NCI-H1048 (cell line): Measurements from ENCODE around the gene CHFR.
"Not testable (repeated sequence)": the region's sequence is repeated elsewhere in the genome, so short reads cannot be mapped to it uniquely, and the experiment has no call there.

Experiments
- DNase-seq: peaks from one replicate; lab custom pipeline; 2025; lab: John Stamatoyannopoulos, UW

The CHFR gene

DNA sequence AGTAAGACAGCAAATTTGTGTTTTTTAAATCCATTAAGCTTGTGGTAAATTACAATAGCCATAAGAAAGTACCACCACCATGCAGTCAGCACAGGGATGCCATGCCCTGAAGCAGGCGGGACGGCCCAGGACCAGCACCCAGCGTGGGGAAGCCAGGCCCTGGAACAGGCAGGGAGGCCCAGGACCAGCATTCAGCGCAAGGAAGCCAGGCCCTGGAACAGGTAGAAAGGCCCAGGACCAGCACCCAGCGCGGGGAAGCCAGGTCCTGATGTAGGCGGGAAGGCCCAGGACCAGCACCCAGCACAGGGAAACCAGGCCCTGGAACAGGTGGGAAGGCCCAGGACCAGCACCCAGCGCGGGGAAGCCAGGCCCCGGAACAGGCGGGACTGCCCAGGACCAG lies 13.2 kb downstream of the CHFR start:
- DNase-seq: no peak

DNA sequence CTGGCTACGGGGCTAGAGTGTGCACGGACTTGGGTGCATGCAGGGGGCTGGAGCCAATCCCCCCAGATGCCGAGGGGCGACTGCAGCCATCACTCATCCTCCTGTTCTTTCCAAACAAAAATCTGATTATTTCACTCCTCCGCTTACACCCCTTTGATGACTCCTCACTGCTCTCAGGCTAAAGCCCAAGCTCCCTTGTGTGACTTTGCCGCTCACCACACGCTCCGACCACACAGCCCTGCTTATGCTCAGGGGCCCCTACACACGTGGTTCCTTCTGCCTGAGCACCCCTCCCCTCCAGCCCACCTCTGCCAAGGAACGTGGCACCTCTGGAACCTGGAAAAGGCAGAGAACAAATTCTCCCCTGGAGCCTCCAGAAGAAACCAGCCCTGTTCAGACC lies 13.7 kb downstream of the CHFR start:
- DNase-seq: no peak

DNA sequence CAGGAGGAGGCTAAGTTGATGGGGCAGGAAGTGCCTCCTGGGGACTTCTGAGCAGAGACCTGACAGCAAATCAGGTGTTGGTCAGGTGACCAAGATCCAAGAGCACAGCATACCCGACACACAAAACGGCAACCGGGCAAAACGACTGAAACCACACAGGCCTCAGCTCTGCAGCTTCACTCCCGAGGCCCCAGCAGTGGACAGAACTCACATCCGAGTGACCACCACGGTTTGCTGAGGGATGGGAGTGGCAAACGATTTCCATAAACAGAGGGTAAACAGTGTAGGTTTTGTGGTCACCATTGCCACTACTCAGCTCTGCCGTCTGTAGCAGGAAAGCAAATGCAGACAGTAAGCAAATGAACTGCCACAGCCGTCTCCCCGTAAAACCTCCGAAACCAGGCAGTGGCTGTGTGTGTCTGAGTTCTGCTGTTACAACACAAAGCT lies 14.4 kb downstream of the CHFR start:
- no peak for DNase-seq

DNA sequence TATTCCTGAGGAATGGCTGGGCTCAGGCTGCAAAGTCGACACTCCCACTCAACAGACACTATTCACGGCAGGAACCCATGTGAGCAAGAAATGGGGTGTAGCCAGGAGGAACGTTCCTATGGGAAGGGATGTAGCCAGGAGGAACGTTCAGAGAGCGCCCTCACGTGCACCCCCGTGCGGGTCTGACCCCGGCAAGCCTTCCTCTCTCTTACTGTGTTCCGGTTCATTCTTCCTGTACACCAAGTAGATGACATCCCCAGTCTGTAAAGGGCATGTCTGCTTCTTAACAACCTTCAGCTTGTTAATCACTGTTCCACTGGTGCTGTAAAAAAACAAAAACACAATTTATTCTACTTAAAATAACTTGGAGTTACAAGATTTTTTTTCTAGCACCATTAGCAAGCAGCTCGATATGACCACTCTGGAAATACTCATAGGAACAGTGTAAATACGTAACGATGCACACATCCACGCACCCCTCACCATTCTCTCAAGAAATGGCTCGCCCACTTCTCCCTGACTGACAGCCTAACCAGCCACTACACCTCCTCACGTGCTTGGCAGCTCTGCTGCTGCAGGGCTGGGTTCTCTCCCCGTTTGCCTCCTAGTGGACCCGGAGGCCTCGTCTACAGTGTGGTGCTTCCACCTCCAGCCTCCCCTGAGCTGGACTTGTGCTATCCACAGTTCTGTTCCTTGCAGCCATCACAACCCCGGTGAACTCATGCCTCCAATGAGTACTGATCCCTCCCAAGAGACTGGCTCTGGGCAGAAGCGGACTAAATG lies 15.1 kb downstream of the CHFR start:
- no peak for DNase-seq

DNA sequence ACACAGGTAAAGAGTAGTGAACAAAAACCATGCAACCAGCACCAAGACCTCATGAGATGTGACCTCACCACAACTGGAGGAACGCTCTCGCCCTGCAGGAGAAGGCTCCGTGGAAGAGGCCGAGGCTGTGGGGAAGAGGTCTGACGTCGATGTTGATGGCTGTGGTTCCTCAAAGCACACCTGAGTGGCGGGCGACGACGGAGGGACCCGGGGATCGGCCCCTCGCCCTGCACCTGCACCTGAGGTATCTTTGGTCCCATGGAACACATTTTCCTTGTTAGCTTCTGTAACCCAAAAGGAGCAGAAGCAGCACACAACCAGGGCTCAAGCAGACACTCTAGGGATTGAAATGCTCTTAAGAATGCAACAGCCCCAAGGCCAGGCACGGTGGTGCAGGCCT lies 17.9 kb downstream of the CHFR start:
- no peak for DNase-seq

DNA sequence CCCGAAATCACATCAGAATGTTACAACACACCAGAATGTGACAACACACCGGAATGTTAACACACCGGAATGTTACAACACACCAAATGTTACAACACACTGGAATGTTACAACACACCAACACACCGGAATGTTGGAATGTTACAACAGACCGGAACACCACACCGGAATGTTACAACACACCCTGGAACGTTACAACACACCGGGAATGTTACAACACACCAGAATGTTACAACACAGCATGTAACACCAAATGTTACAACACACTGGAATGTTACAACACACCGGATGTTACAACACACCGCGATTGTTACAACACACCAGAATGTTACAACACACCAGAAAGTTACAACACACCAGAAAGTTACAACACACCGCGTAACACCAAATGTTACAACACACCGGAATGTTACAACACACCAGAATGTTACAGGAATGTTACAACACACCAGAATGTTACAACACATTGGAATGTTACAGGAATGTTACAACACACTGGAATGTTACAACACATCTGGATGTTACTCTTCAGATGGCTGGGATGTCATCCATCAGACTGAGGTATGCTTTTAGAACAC lies 21.1 kb downstream of the CHFR start:
- DNase-seq: no peak

DNA sequence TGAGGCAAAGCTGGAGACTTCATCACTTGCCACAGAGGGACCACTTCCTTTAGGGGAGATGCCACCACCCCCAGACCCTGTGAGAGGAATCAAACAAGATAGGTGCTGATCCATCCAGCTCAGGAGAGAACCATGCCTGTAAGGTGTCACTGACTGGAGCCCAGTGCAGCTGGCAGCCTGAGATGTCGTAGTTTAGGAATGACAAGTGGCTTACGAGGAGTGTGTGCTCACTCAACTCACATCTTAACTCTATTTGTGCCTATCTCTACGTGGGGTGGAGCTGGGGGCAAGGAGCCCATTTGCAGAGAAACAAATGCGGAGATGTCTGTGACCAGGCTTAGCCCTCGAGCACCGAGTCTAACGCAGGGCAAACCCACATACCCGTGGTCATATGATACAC lies 25.8 kb downstream of the CHFR start:
- no peak for DNase-seq

DNA sequence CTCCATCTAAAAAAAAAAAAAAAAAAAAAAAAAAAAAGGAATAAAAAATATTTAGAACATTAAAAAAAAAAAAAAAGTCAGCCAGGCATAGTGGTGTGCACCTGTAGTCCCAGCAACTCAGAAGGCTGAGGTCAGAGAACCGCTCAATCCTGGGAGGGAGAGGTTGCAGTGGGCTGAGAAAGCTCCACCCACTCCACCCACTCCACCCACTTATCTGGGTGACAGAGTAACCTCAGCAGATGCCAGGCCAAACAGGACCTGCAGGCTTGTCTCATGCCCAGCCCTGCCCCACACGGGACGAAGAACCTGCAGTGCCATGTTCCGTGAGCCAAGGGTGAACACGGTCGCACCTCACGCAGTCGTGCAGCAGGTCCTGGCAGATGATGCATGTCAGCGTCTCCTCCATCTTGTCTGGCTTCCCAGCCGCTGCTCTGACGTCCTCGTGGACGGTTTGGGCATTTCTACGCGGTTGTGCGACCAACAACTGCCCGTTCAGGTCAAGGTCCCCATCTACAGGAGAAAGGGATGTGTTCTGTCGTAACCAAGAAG lies 28.6 kb downstream of the CHFR start:
- no peak for DNase-seq

DNA sequence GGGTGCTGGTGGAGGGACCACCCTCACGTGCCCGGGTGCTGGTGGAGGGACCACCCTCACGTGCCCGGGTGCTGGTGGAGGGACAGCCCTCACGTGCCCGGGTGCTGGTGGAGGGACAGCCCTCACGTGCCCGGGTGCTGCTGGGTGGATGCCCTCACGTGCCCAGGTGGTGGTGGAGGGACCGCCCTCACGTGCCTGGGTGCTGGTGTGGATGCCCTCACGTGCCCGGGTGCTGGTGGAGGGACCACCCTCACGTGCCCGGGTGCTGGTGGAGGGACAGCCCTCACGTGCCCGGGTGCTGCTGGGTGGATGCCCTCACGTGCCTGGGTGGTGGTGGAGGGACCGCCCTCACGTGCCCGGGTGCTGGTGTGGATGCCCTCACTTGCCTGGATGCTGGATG lies 30.4 kb downstream of the CHFR start:
- DNase-seq: not testable (repeated sequence)

DNA sequence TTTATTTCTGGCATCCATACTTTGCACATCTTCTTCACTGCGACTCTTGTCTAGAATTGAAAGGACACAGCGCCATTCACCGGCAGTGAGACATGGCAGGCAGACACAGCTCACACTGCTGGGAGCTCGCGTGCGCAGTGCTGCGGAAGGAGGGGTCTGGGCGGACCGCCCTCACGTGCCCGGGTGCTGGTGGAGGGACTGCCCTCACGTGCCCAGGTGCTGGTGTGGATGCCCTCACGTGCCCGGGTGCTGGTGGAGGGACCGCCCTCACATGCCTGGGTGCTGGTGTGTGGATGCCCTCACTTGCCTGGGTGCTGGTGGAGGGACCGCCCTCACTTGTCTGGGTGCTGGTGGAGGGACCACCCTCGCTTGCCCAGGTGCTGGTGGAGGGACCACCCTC lies 30.8 kb downstream of the CHFR start:
- no peak for DNase-seq

DNA sequence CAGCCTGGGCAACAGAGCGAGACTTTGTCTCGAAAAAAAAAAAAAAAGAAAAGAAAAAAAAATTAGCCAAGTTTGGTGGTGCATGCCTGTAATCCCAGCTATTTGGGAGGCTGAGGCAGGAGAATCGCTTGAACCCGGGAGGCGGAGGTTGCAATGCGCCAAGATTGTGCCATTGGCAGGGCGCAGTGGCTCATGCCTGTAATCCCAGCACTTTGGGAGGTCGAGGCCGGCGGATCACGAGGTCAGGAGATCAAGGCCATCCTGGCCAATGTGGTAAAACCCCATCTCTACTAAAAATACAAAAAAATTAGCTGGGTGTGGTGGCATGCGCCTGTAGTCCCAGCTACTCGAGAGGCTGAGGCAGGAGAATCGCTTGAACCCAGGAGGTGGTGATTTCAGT lies 32.2 kb downstream of the CHFR start:
- not testable (repeated sequence) for DNase-seq

DNA sequence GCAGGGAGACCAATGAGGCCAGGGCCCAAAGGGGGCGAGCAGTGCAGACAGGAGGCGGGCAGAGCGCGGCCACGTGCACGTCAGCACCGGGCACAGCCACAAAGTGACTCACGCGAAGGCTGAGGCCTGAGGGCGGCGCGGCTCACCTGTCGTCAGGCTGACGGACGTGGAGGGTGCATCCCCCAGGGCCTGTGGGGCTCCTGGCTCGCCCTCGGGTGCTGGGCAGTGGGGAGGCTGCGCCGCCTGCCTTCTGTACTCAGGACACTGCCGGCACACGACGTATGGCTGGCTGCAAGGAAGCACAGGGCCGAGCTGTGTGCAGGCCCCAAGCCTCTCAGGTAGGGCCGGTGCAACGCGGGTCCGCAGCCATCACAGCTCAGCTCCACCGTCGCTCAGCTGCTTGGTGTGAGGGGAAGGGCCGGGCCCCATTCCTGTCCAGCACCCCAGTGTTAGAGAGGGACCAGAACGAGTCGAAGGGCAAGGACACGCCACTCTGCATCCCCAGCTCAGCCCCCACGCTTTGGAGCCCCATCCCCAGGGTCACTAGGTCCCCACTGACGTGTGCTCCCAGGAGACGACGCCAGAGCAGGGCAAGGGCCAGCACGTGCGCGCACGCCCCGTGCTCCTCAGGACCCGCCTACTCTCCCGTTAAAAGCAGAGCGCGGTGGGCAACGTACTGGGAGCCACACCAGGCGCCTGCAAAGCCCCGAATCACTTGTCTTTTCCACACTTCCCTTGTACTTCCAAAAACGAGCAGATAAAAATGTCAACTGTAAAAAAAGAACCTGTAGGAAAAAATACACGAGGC lies 33.9 kb downstream of the CHFR start:
- no peak for DNase-seq

DNA sequence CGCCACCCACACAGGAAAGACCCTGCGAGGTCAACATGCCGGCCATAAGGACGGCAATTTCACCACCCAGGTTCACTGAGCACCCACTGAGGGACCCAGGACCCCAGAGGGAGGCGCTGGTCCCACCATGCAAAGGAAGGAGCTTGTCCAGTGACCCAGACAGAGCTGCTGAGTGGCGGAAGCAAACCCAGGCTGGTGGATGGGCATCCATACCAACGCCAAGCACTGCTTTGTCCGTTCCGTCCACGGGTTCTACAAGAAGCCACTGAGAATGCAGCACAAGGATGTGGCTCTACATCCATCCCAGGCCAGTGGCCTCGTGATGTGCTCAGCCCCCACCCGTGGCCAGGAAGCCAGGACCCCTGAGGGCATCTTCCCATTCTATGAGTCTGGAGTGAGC lies 34.9 kb downstream of the CHFR start:
- no peak for DNase-seq

DNA sequence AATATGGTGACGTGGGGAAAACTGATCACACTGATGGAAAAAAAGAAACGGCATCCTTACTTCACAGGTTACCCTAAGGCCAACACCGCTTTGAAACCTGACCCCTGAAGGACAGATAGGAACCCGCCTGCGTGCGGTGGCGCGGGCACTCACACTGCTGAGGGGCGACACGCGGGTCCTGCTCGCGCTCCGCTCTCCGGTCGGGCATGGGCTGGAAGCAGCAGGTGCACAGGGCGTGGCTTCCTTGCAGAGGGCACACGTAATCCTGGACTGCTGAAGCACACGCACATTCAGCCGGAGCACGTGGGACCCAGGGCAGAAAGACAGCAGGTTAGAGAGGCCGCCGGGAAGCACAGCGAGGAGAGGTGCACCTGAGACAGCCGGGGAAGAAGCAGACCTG lies 35.9 kb downstream of the CHFR start:
- no peak for DNase-seq

DNA sequence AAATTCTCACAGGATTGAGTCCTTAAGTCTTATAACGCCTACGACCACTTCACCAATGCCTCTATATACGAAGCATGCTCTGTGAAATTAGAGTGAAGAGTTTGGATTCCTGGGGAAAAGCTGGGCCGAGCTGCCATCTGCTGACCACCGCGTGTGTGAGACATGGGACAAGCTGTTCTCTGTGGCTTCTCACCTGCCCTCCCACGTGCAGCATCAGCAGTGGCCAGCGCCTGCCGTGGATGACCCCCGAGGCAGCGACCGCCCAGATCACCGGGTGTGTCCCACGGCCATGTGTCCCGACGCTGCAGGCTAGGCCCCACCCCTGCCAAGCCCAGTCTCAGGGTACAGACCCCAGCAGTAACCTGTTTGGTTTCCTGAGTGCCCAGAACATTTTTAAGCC lies 37.1 kb downstream of the CHFR start:
- DNase-seq: no peak

DNA sequence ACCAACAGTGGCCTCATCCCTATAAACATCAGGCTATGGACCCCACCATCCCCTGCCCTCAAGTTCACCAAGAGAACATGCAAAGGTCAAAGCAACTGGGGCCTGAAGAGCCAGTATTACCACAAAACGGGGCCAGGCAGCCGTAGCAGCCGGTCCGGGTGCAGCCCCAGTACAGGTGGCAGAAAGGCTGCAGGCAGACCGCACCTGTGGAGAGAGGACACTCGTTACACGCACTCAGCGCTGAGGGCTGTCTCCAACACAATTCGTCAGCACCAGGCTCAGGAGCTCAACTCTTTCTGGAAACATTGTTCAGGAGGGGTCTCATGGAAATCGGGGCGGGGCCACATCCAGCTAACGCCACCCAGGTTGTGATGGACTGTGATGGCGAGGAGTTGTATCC lies 38.9 kb downstream of the CHFR start:
- DNase-seq: no peak

DNA sequence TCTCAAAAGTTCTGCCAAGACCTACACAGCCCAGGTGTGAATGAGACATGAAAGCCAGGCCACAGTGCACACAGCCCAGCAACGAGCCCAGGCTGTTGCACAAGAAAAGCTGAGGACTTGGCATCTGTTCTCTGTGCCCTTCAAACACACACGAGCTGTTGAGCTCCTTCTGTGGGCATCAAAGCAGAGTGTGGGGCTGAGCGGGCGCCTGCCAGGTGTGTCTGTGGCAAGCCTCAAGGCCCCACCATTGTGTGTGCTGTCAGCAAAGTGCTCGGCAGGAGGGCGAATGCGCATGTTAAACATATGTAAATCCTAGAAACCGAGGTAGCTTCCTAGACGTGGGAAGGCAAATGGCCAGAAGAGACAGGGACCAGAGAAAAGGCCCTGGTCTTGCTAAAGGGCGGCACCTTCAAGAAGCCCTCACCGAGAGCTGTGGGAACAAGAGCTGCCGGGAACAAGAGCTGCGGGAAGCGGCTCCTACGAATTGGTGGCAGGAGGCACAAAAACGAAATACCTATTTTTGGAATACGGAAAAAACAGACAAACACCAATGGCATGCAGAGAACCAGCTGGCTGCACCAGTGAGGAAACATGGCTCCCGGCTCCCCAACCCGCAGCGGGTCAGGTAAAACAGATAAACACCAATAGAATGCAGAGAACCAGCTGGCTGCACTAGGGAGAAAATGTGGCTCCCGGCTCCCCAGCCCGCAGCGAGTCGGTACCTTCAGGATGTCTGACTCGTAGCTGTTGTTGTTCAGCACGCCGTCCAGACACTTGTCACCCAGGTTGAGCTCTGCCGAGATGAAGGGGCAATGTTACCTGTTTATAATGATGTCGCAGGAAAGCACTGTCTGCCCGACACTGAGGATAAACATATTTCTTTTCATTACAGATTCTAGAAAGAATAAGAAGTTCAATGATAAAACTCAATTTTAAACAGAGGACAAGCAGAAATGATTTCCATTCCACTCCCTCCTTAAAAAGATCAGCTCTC lies 39.7 kb downstream of the CHFR start:
- no peak for DNase-seq

DNA sequence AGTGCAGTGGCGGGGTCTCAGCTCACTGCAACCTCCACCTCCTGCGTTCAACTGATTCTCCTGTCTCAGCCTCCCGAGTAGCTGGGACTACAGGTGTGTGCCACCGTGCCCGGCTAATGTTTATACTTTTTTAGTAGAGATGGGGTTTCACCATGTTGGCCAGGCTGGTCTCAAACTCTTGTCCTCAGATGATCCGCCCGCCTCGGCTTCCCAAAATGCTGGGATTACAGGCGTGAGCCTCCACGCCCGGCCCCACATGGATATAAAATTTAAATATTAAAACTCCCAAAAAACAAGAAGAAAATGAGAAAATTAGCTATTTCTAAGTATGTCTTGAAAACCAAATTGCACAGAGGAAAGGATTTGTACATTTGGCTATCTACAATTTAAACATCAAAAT lies 42.7 kb downstream of the CHFR start:
- not testable (repeated sequence) for DNase-seq

DNA sequence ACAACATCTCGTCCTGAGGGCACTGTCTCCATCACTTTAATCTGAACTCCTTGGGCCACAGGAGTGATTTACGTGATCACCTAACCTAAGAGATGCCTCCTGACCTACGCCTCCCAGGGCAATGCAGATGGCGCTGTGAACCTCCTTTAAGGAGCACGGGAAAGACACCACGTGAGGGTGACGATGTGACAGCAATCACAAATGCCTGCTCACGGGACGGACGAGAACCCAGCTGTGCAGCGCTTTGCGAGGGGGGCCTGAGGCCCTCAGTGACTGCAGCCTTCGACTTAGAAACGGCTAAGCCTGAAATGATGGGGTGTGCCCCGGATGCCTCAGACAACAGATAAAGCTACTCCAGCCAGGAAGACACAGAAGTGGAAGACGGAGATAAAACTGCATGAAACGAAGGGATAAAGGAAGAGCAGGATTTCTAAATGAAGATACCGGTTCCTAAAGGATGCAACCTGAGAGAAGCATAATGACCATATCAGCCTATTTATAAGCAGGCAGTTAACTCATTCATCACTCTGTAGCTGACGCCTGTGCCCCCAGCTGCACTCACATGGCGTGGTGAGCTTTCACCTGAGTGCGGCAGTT lies 44.9 kb downstream of the CHFR start:
- no peak for DNase-seq

DNA sequence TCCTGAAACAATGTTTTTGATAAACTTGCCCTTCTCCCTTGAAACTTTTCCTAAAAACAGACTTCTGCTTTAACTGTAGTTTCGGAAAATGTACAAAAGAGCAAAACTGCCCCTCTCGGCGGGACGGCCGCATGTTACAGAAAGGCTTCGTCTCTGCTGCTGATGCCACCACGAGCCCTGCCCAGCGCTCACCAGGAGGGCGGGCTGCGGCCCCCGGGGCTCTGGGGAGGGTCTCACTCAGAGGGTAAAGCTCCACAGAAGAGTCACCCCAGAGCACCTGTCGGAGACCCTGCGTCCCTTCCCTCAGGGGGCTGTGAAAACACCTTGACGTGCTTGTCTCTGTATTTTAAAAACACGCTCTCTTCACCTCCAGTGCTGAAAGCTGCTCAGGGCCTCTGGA lies 46.3 kb downstream of the CHFR start:
- no peak for DNase-seq

DNA sequence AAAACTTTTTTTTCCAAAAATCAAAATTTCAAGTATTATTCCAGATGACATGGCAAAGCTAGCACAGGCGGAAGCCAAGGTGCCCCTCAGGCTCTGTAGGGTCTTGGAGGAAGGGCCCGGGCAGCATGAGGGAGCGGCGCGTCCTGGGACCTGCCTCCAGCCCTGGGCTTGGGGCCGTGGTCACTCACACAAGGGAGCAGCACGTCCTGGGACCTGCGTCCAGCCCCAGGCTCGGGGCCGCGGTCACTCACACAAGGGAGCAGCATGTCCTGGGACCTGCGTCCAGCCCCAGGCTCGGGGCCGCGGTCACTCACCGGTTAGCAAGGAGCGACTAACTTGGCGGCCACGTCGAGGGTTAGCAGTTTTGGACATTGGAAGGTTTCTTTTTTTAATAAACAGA lies 46.9 kb downstream of the CHFR start:
- DNase-seq: no peak
